Esophagus muscularis mucosa (tissue), 4 donors: ENCODE data around the gene SLC27A2. TPM values are rescaled to one million over a fixed set of nuclear protein-coding genes. Genes with fewer than 3 reads are reported as not detected.

ENCODE experiments used
- DNase-seq: peaks from one replicate; pipeline ENCODE4 v3.0.0-alpha.2; 2017; ENCODE audit errors: extremely low spot score
- H3K27ac ChIP-seq, 4 donors: fragments of 200-600 bp; sonication (generic); replicated peaks in 1 of 4; 1 replicate in 3 of 4; 2 replicates in 1 of 4; pipeline ENCODE4 v1.5.1; 2016 to 2019; ENCODE audit warnings: mild to moderate bottlenecking in 1 of 4
- H3K27me3 ChIP-seq, 4 donors: fragments of 200-600 bp; sonication (generic); one replicate each; pipeline versions ENCODE4 v1.5.1 to v1.6.0; 2016 to 2019
- H3K36me3 ChIP-seq, 4 donors: fragments of 200-600 bp; sonication (generic); one replicate each; pipeline ENCODE4 v1.5.1; 2016 to 2019
- H3K4me1 ChIP-seq, 4 donors: fragments of 200-600 bp; sonication (generic); one replicate each; pipeline ENCODE4 v1.5.1; 2016 to 2019
- H3K4me3 ChIP-seq, 4 donors: fragments of 200-600 bp; sonication (generic); 1 replicate in 2 of 4; 2 replicates in 2 of 4; pipeline ENCODE4 v1.5.1; 2016 to 2019; ENCODE audit warnings: mild to moderate bottlenecking in 4 of 4, moderate library complexity in 1 of 4
- H3K9me3 ChIP-seq, 4 donors: fragments of 200-600 bp; sonication (generic); 1 replicate in 3 of 4; 2 replicates in 1 of 4; pipeline ENCODE4 v1.5.1; 2016 to 2019
- CTCF ChIP-seq, 3 experiments: fragments of 200-600 bp in 2 of 3; fragments of 450-650 bp in 1 of 3; sonication (generic) in 2 of 3; IDR thresholded peaks; one replicate each; pipeline ENCODE4 v1.5.1; 2017 to 2019; ENCODE audit warnings: antibody characterized with exemption in 3 of 3, mild to moderate bottlenecking in 2 of 3, moderate library complexity in 1 of 3
- EP300 ChIP-seq: sonication (generic); formaldehyde crosslinking; IDR thresholded peaks from one replicate; pipeline ENCODE4 v1.6.1; 2017; ENCODE audit warnings: antibody characterized with exemption
- POLR2A ChIP-seq: fragments of 450-650 bp; IDR thresholded peaks from one replicate; pipeline ENCODE4 v1.6.1; 2017; ENCODE audit warnings: antibody characterized with exemption, moderate library complexity, mild to moderate bottlenecking, low read depth
- POLR2AphosphoS5 ChIP-seq, 2 donors: sonication (generic); formaldehyde crosslinking; IDR thresholded peaks; one replicate each; pipeline ENCODE4 v1.6.1; 2017; ENCODE audit warnings: antibody characterized with exemption in 2 of 2
- WGBS: methylation state at CpG from one replicate; pipeline ENCODE4 v1.1.5; 2018; 5-methylcytosine and 5-hydroxymethylcytosine counted together
- intact Hi-C: fragments of 100-400 bp; cut with DNase I; formaldehyde crosslinking; loops from one replicate; pipeline ENCODE4 v1.15.1; 2023
- total RNA-seq, 4 donors: library from RNA; depleted of rRNA; stranded (reverse); fragments of >200 nt; gene quantifications; one replicate each; pipeline versions ENCODE4 v1.1.0 to v1.2.1, GENCODE V29; 2016

Gene SLC27A2
- total RNA-seq, 4 donors from 2014 or later: 0.42 to 1.8 TPM; not detected in 2

- Histone ChIP-seq H3K36me3 (no peaks in the 10 kb centered on the region), H3K27ac (no peak overlapping the region), H3K4me1 (no peaks in the 10 kb centered on the region), H3K4me3 (no peak overlapping the region), H3K9me3 (no peaks in the 10 kb centered on the region), H3K27me3 (no peaks in the 10 kb centered on the region)
- DNase-seq: no peak
- intact Hi-C loops: no loop called here
- WGBS: 81% methylated on average over 5 of the region's 5 CpGs
- TF ChIP-seq EP300 (no peak), CTCF (IDR thresholded peaks at IDR 0.05) (no peak), POLR2A (no peak), POLR2AphosphoS5 (IDR thresholded peaks at IDR 0.05) (no peak)
Measured at GRCh38 chr15:50227076-50227475, 45.1 kb downstream of the SLC27A2 start.

DNA sequence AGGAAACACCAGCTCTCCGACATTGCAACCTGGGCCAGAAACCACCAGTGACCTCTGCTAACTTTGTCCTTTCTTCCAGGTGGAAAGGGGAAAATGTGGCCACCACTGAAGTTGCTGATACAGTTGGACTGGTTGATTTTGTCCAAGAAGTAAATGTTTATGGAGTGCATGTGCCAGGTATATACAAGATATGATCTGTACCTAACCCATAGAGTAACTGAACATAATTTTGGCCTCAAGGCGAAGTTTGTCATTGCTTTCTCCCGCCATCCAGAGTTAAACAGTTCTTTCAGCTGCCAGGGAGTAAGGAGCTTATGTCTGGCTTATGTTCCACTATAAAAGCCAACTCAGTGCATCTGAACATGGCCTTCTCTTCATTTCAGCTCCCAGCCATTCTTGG is 46.9 kb downstream of the SLC27A2 start:
- Histone ChIP-seq H3K4me3 (no peak overlapping the region), H3K36me3 (no peaks in the 10 kb centered on the region), H3K9me3 (no peaks in the 10 kb centered on the region), H3K27me3 (no peaks in the 10 kb centered on the region), H3K27ac (no peak overlapping the region), H3K4me1 (no peaks in the 10 kb centered on the region)
- 89% methylated on average over 3 of the region's 3 CpGs for WGBS
- peak; percentile 64 for DNase-seq
- intact Hi-C loops: no loop called here
- TF ChIP-seq EP300 (no peak), CTCF (IDR thresholded peaks at IDR 0.05) (no peak), POLR2A (no peak), POLR2AphosphoS5 (IDR thresholded peaks at IDR 0.05) (no peak)

- peak; percentile 60 for DNase-seq
- TF ChIP-seq POLR2A (no peak), POLR2AphosphoS5 (IDR thresholded peaks at IDR 0.05) (no peak), CTCF (IDR thresholded peaks at IDR 0.05) (no peak), EP300 (no peak)
- no peaks in the 10 kb centered on the region for H3K9me3 ChIP-seq
- H3K36me3 ChIP-seq: no peaks in the 10 kb centered on the region
- H3K4me3 ChIP-seq: no peak overlapping the region
- intact Hi-C loops: no loop called here
- no peaks in the 10 kb centered on the region for H3K27me3 ChIP-seq
- whole genome bisulfite sequencing: 77% methylated on average over 3 of the region's 3 CpGs
- H3K27ac ChIP-seq: no peak overlapping the region
- H3K4me1 ChIP-seq: no peaks in the 10 kb centered on the region
Measured at GRCh38 chr15:50229336-50229735, 47.3 kb downstream of the SLC27A2 start.

GRCh38 chr15:50231761-50232160 is 49.8 kb downstream of the SLC27A2 start:
- H3K9me3 ChIP-seq: no peaks in the 10 kb centered on the region
- no peaks in the 10 kb centered on the region for H3K27me3 ChIP-seq
- H3K4me3 ChIP-seq: no peak overlapping the region
- no peaks in the 10 kb centered on the region for H3K4me1 ChIP-seq
- no peak overlapping the region for H3K27ac ChIP-seq
- H3K36me3 ChIP-seq: no peaks in the 10 kb centered on the region
- TF ChIP-seq POLR2AphosphoS5 (IDR thresholded peaks at IDR 0.05): no peak
- TF ChIP-seq POLR2A: no peak
- no peak for TF ChIP-seq EP300
- no peak for TF ChIP-seq CTCF (IDR thresholded peaks at IDR 0.05)
- intact Hi-C loops: no loop called here
- DNase-seq: peak; percentile 74

DNA sequence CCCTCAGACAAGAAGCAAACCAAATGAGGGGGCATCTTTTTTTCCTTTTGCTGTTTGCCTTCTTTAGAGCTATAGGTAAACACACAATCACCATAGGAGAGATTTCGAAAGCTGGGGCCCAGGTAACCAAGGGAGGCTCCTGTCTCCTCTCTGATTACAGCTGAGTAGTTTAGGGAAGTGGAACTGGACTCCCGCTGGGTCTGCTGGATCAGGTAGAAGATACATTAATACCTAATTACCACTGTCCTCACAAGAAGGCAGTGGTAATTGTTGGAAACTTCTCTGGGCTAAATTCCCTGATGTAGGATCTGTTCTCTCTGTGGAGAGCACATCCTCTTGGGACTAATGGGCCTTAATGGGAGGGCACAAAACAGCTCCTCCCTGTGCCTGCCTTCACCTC is 50.8 kb downstream of the SLC27A2 start:
- Histone ChIP-seq H3K27me3 (no peaks in the 10 kb centered on the region), H3K4me3 (no peak overlapping the region), H3K36me3 (no peaks in the 10 kb centered on the region), H3K4me1 (no peaks in the 10 kb centered on the region), H3K27ac (no peak overlapping the region), H3K9me3 (no peaks in the 10 kb centered on the region)
- intact Hi-C loops: no loop called here
- no peak for TF ChIP-seq POLR2A
- TF ChIP-seq CTCF (IDR thresholded peaks at IDR 0.05): no peak
- TF ChIP-seq EP300: no peak
- no peak for TF ChIP-seq POLR2AphosphoS5 (IDR thresholded peaks at IDR 0.05)
- 87% methylated on average over 2 of the region's 2 CpGs for WGBS
- DNase-seq: peak; percentile 89
